Adrenal gland (tissue), 5 donors: ENCODE data around the gene COPZ2.

Source experiments
- CTCF ChIP-seq, 6 experiments: fragments of 450-650 bp in 4 of 6; fragments of 200-600 bp in 2 of 6; sonication (generic) in 1 of 6; IDR thresholded peaks; 1 replicate in 5 of 6; 2 replicates in 1 of 6; pipeline versions ENCODE4 v1.5.1 to v1.8.0; 2016 to 2021; ENCODE audit warnings: antibody characterized with exemption in 6 of 6, mild to moderate bottlenecking in 2 of 6, moderate library complexity in 1 of 6
- POLR2A ChIP-seq, 2 donors: fragments of 450-650 bp; IDR thresholded peaks; one replicate each; pipeline ENCODE4 v1.6.1; 2017; ENCODE audit warnings: antibody characterized with exemption in 2 of 2, mild to moderate bottlenecking in 2 of 2, moderate library complexity in 1 of 2
- donor health status: DM: no; HTN: no; CAD: no.

GRCh38 chr17:48053758-48054237, 16.2 kb upstream of the COPZ2 start:
- no peak for TF ChIP-seq POLR2A (IDR thresholded peaks at IDR 0.05)
- TF ChIP-seq CTCF (IDR thresholded peaks at IDR 0.05): no peak
